ENCODE data around the gene KIAA1755. TPM values are rescaled to one million over a fixed set of nuclear protein-coding genes. Genes with fewer than 3 reads are reported as not detected.

KIAA1755 gene
- total and polyA plus RNA-seq, 10 of the 15 experiments (the other 5 are each of a cell fraction or from before 2014, with no cell fraction given) = not detected

DNA sequence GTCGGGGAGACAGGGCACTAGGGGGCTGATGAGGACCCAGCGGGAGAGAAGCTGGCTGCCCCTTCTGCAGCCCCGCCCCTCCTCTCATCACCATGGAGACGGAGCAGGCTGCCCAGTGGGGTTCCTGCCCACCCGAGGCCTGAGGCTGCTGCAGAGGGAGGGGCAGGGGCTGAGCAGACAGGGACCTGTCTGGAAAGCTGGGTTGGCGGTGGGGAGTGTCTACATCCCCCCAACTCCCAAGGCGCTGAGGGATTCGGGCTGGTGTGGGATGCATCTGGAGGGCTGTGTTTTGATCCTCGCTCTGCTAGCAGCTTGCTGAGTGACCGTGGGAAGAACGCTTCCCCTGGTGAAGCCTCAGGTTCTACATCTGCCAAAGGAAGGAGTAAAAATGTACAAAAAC is 42.3 kb upstream of the KIAA1755 start (continued):
- TF ChIP-seq, protein P1, sequence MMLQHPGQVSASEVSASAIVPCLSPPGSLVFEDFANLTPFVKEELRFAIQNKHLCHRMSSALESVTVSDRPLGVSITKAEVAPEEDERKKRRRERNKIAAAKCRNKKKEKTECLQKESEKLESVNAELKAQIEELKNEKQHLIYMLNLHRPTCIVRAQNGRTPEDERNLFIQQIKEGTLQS (IDR thresholded peaks at IDR 0.05; ENCODE audit: borderline replicate concordance, extremely low read depth, low read depth, low read length) = no peak

DNA sequence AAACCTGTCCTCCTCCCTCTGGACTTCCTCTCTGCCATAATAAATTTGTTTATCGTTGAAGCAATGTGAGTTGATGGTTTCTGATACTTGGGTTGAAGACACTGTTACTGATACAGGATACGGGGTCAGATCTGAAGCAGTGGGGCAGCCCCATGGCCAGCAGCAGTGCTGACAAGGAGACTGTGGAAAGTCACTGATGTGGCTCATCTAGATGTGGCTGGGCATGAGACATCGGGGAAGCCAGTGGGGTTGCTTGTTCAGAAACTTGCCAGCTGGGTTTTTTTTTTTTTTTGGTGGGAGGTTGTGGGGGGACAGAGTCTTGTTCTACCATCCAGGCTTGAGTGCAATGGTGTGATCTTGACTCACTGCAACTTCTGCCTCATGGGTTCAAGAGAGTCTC is 40.8 kb upstream of the KIAA1755 start:
- H3K27ac ChIP-seq (ENCODE audit: control insufficient read depth, insufficient read depth) = no peak overlapping the region
- H2AFZ ChIP-seq (ENCODE audit: control insufficient read depth, low read depth, low read length) = no peak overlapping the region
- no peaks in the 10 kb centered on the region for H4K20me1 ChIP-seq (ENCODE audit: control insufficient read depth, insufficient read depth)
- POLR2A ChIA-PET = interaction anchor here (0.6 kb wide), 1 partner anchor 48 kb away, joined by 3 read pairs; no protein-coding TSS in a partner anchor
- H3K4me1 ChIP-seq (ENCODE audit: control insufficient read depth, insufficient read depth, low read length) = no peaks in the 10 kb centered on the region; the same call in 1 of the 2 replicates
- ATAC-seq (no peak), DNase-seq (ENCODE audit: low read depth, low spot score) (no peak), FAIRE-seq (no peak)
- BruUV-seq (replicated peaks) = no TSS peak
- in situ Hi-C loops (cut with MboI) = no loop called here
- no peaks in the 10 kb centered on the region for H3K79me2 ChIP-seq (ENCODE audit: control insufficient read depth, insufficient read depth, low read length)
- CTCF ChIA-PET = no interaction called here
- intact Hi-C loops (cut with micrococcal nuclease; ENCODE audit: unreplicated experiment) = no loop called here
- H3K9ac ChIP-seq (ENCODE audit: control insufficient read depth, insufficient read depth, low read length) = no peak overlapping the region
- H3K4me2 ChIP-seq (ENCODE audit: control insufficient read depth, insufficient read depth) = no peak overlapping the region
- WGBS (ENCODE audit: insufficient coverage, insufficient replicate concordance, low lambda C conversion rate, missing lambda C conversion rate) = 4% methylated on average over 3 of the region's 3 CpGs
- SMC1A ChIA-PET (ENCODE audit: uncharacterized antibody, unreplicated experiment) = no interaction called here
- no peaks in the 10 kb centered on the region for H3K9me3 ChIP-seq (replicated peaks; ENCODE audit: control insufficient read depth, insufficient read depth, low read length)
- H3K36me3 ChIP-seq (ENCODE audit: control insufficient read depth in 2 of 2, insufficient read depth in 2 of 2, low read length in 1 of 2) = no peaks in the 10 kb centered on the region
- H3K4me3 ChIP-seq = no peak overlapping the region
- RAD21 ChIA-PET (ENCODE audit: unreplicated experiment) = no interaction called here
- peaks cover 6 to 16% of the 10 kb centered on the region in 2 experiments for H3K27me3 ChIP-seq (replicated peaks in 1 of 2; ENCODE audit: control insufficient read depth in 2 of 2, insufficient read depth in 2 of 2, low read length in 1 of 2)
- no peak for TF ChIP-seq RCOR1 (conservative IDR thresholded peaks at IDR 0.05; ENCODE audit: low read depth, low read length)
- TF ChIP-seq BHLHE40 (IDR thresholded peaks at IDR 0.05; ENCODE audit: borderline replicate concordance in 1 of 2, low read depth in 2 of 2, low read length in 1 of 2) = no peak
- TF ChIP-seq ZNF24 (IDR thresholded peaks at IDR 0.05) = no peak
- TF ChIP-seq, protein P2, sequence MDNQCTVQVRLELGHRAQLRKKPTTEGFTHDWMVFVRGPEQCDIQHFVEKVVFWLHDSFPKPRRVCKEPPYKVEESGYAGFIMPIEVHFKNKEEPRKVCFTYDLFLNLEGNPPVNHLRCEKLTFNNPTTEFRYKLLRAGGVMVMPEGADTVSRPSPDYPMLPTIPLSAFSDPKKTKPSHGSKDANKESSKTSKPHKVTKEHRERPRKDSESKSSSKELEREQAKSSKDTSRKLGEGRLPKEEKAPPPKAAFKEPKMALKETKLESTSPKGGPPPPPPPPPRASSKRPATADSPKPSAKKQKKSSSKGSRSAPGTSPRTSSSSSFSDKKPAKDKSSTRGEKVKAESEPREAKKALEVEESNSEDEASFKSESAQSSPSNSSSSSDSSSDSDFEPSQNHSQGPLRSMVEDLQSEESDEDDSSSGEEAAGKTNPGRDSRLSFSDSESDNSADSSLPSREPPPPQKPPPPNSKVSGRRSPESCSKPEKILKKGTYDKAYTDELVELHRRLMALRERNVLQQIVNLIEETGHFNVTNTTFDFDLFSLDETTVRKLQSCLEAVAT (IDR thresholded peaks at IDR 0.05) = no peak
- no peak for TF ChIP-seq JUND (IDR thresholded peaks at IDR 0.05; ENCODE audit: low read depth, low read length)
- TF ChIP-seq, protein P3, sequence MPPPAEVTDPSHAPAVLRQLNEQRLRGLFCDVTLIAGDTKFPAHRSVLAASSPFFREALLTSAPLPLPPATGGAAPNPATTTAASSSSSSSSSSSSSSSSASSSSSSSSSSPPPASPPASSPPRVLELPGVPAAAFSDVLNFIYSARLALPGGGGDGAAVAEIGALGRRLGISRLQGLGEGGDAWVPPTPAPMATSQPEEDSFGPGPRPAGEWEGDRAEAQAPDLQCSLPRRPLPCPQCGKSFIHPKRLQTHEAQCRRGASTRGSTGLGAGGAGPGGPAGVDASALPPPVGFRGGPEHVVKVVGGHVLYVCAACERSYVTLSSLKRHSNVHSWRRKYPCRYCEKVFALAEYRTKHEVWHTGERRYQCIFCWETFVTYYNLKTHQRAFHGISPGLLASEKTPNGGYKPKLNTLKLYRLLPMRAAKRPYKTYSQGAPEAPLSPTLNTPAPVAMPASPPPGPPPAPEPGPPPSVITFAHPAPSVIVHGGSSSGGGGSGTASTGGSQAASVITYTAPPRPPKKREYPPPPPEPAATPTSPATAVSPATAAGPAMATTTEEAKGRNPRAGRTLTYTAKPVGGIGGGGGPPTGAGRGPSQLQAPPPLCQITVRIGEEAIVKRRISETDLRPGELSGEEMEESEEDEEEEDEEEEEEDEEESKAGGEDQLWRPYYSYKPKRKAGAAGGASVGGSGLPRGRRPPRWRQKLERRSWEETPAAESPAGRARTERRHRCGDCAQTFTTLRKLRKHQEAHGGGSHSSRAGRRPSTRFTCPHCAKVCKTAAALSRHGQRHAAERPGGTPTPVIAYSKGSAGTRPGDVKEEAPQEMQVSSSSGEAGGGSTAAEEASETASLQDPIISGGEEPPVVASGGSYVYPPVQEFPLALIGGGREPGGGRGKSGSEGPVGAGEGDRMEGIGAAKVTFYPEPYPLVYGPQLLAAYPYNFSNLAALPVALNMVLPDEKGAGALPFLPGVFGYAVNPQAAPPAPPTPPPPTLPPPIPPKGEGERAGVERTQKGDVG (CRISPR knock-in tag; IDR thresholded peaks at IDR 0.05) = no peak
- TF ChIP-seq ETV6 (conservative IDR thresholded peaks at IDR 0.05 in 1 of 2, IDR thresholded peaks at IDR 0.05 in 1 of 2; ENCODE audit: borderline replicate concordance in 1 of 2, low read depth in 1 of 2) = no peak
- no peak for TF ChIP-seq BMI1 (IDR thresholded peaks at IDR 0.05; ENCODE audit: borderline replicate concordance)
- TF ChIP-seq ZNF622 (IDR thresholded peaks at IDR 0.05) = no peak
- TF ChIP-seq, protein P4, sequence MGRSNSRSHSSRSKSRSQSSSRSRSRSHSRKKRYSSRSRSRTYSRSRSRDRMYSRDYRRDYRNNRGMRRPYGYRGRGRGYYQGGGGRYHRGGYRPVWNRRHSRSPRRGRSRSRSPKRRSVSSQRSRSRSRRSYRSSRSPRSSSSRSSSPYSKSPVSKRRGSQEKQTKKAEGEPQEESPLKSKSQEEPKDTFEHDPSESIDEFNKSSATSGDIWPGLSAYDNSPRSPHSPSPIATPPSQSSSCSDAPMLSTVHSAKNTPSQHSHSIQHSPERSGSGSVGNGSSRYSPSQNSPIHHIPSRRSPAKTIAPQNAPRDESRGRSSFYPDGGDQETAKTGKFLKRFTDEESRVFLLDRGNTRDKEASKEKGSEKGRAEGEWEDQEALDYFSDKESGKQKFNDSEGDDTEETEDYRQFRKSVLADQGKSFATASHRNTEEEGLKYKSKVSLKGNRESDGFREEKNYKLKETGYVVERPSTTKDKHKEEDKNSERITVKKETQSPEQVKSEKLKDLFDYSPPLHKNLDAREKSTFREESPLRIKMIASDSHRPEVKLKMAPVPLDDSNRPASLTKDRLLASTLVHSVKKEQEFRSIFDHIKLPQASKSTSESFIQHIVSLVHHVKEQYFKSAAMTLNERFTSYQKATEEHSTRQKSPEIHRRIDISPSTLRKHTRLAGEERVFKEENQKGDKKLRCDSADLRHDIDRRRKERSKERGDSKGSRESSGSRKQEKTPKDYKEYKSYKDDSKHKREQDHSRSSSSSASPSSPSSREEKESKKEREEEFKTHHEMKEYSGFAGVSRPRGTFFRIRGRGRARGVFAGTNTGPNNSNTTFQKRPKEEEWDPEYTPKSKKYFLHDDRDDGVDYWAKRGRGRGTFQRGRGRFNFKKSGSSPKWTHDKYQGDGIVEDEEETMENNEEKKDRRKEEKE (IDR thresholded peaks at IDR 0.05) = no peak
- TF ChIP-seq, protein P5, sequence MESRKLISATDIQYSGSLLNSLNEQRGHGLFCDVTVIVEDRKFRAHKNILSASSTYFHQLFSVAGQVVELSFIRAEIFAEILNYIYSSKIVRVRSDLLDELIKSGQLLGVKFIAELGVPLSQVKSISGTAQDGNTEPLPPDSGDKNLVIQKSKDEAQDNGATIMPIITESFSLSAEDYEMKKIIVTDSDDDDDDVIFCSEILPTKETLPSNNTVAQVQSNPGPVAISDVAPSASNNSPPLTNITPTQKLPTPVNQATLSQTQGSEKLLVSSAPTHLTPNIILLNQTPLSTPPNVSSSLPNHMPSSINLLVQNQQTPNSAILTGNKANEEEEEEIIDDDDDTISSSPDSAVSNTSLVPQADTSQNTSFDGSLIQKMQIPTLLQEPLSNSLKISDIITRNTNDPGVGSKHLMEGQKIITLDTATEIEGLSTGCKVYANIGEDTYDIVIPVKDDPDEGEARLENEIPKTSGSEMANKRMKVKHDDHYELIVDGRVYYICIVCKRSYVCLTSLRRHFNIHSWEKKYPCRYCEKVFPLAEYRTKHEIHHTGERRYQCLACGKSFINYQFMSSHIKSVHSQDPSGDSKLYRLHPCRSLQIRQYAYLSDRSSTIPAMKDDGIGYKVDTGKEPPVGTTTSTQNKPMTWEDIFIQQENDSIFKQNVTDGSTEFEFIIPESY (IDR thresholded peaks at IDR 0.05) = no peak

Measured in GM12878 (cell line).